WERI-Rb-1 (cell line): ENCODE results near the gene E2F3.

ENCODE experiments used
- DNase-seq: peaks from one replicate; pipeline ENCODE4 v3.0.0-alpha.2; 2020
- H3K27ac ChIP-seq: fragments of 250-450 bp; sonication (Bioruptor Pico); 2 replicates; pipeline ENCODE4 v1.5.1; 2020; ENCODE audit warnings: mild to moderate bottlenecking, moderate library complexity
- H3K27me3 ChIP-seq: fragments of 250-450 bp; sonication (Bioruptor Pico); 2 replicates; pipeline ENCODE4 v1.5.1; 2021; ENCODE audit warnings: mild to moderate bottlenecking, low read depth, moderate library complexity; ENCODE audit not compliant: insufficient read depth, severe bottlenecking
- H3K36me3 ChIP-seq: fragments of 250-450 bp; sonication (Bioruptor Pico); 2 replicates; pipeline ENCODE4 v1.5.1; 2020; ENCODE audit warnings: mild to moderate bottlenecking, moderate library complexity
- H3K4me3 ChIP-seq: 2 replicates; pipeline ENCODE4 v1.5.1; 2011; ENCODE audit warnings: low read depth, mild to moderate bottlenecking, control low read depth, low read length
- H3K9me3 ChIP-seq: fragments of 250-450 bp; sonication (Bioruptor Pico); 2 replicates; pipeline ENCODE4 v1.5.1; 2021; ENCODE audit warnings: mild to moderate bottlenecking, moderate library complexity; ENCODE audit not compliant: severe bottlenecking
- CTCF ChIP-seq: IDR thresholded peaks from 2 replicates; pipeline ENCODE4 v1.5.1; 2011; ENCODE audit warnings: low read depth, mild to moderate bottlenecking, control low read depth, inconsistent platforms, low read length

The E2F3 gene

GRCh38 chr6:20479526-20479925 is 77.8 kb downstream of the E2F3 start:
- no peaks in the 10 kb centered on the region for H3K9me3 ChIP-seq
- DNase-seq = no peak
- no peak overlapping the region for H3K4me3 ChIP-seq
- H3K27me3 ChIP-seq = no peaks in the 10 kb centered on the region
- H3K36me3 ChIP-seq = peaks cover 70% of the 10 kb centered on the region
- no peak for TF ChIP-seq CTCF
- H3K27ac ChIP-seq = no peak overlapping the region

DNA sequence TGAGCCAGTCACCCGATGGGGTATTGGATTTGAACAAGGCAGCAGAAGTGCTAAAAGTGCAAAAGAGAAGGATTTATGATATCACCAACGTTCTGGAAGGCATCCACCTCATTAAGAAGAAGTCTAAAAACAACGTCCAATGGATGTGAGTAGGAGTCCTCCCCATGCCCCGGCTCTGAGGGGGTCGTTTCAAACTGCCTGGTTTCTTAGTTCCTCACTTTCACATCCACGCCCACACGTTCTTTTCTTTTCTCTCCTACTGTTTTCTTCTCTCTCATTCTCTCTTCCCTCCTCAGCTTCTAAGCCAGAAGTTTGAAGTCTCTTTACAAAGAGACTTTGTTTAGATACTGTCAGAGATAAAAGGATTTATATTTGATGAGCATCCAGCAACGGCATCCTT is 79.6 kb downstream of the E2F3 start:
- H3K27ac ChIP-seq = no peak overlapping the region
- no peak for TF ChIP-seq CTCF
- peaks cover 78% of the 10 kb centered on the region for H3K36me3 ChIP-seq
- no peaks in the 10 kb centered on the region for H3K27me3 ChIP-seq
- no peaks in the 10 kb centered on the region for H3K9me3 ChIP-seq
- H3K4me3 ChIP-seq = no peak overlapping the region
- no peak for DNase-seq

- DNase-seq = no peak
- no peak for TF ChIP-seq CTCF
- Histone ChIP-seq H3K36me3 (peaks cover 95% of the 10 kb centered on the region), H3K4me3 (no peak overlapping the region), H3K9me3 (no peaks in the 10 kb centered on the region), H3K27me3 (no peaks in the 10 kb centered on the region), H3K27ac (no peak overlapping the region)
Measured at GRCh38 chr6:20483887-20484497, 82.3 kb downstream of the E2F3 start.

- Histone ChIP-seq H3K27me3 (no peaks in the 10 kb centered on the region), H3K36me3 (peaks cover 94% of the 10 kb centered on the region), H3K4me3 (no peak overlapping the region), H3K27ac (no peak overlapping the region), H3K9me3 (no peaks in the 10 kb centered on the region)
- no peak for DNase-seq
- no peak for TF ChIP-seq CTCF
Measured at GRCh38 chr6:20486641-20487040, 85.0 kb downstream of the E2F3 start.

- TF ChIP-seq CTCF = no peak
- Histone ChIP-seq H3K27me3 (no peaks in the 10 kb centered on the region), H3K9me3 (no peaks in the 10 kb centered on the region), H3K27ac (no peak overlapping the region), H3K36me3 (peaks cover 86% of the 10 kb centered on the region), H3K4me3 (no peak overlapping the region)
- DNase-seq = no peak
Measured at GRCh38 chr6:20487669-20488375, 86.1 kb downstream of the E2F3 start.
